Endodermal cell (in vitro differentiated cells): ENCODE results near the gene HES4. TPM values are rescaled to one million over a fixed set of nuclear protein-coding genes. Genes with fewer than 3 reads are reported as not detected.

Source experiments
- DNase-seq: peaks from one replicate; pipeline ENCODE4 v3.0.0-alpha.2; 2017
- H3K27ac ChIP-seq: 2 replicates; pipeline ENCODE4 v1.5.1; 2013; ENCODE audit warnings: mild to moderate bottlenecking, low read depth, low read length, moderate library complexity
- H3K27me3 ChIP-seq: 2 replicates; pipeline ENCODE4 v1.6.1; 2013; ENCODE audit warnings: mild to moderate bottlenecking, low read length, moderate library complexity; ENCODE audit not compliant: insufficient read depth, control insufficient read depth, poor library complexity, severe bottlenecking
- H3K36me3 ChIP-seq: 2 replicates; pipeline ENCODE4 v1.7.0; 2013; ENCODE audit warnings: mild to moderate bottlenecking, low read length, moderate library complexity; ENCODE audit not compliant: control insufficient read depth, insufficient read depth
- H3K4me1 ChIP-seq: one replicate; pipeline ENCODE4 v1.7.0; 2013; ENCODE audit warnings: low read length; ENCODE audit not compliant: control insufficient read depth, insufficient read depth
- H3K4me3 ChIP-seq: 2 replicates; pipeline ENCODE4 v1.5.1; 2013; ENCODE audit warnings: mild to moderate bottlenecking, low read length, moderate library complexity
- H3K9ac ChIP-seq: 2 replicates; pipeline ENCODE4 v1.6.1; 2013; ENCODE audit warnings: mild to moderate bottlenecking, low read length, moderate library complexity; ENCODE audit not compliant: poor library complexity, severe bottlenecking; ENCODE audit errors: extremely low read depth
- H3K9me3 ChIP-seq: 2 replicates; pipeline ENCODE4 v1.6.1; 2013; ENCODE audit warnings: mild to moderate bottlenecking, low read length, moderate library complexity; ENCODE audit not compliant: control insufficient read depth
- H3K27ac Mint-ChIP-seq: 2 replicates; pipeline ENCODE4 v1.8.0; 2020; ENCODE audit warnings: mixed read lengths
- H3K27me3 Mint-ChIP-seq: 2 replicates; pipeline ENCODE4 v1.8.0; 2021; ENCODE audit warnings: mild to moderate bottlenecking, mixed read lengths; ENCODE audit not compliant: insufficient read depth
- H3K36me3 Mint-ChIP-seq: 2 replicates; pipeline ENCODE4 v1.8.0; 2020; ENCODE audit warnings: low read depth, mixed read lengths
- H3K4me1 Mint-ChIP-seq: 2 replicates; pipeline ENCODE4 v1.8.0; 2020; ENCODE audit warnings: mixed read lengths
- H3K4me3 Mint-ChIP-seq: 2 replicates; pipeline ENCODE4 v1.8.0; 2020; ENCODE audit warnings: mild to moderate bottlenecking, moderate library complexity, mixed read lengths
- H3K9me3 Mint-ChIP-seq: 2 replicates; pipeline ENCODE4 v1.8.0; 2020; ENCODE audit warnings: mild to moderate bottlenecking, mixed read lengths
- WGBS, 2 experiments: methylation state at CpG; one replicate each; pipeline versions ENCODE4 v1.1.5 to v1.1.7; 2013; ENCODE audit warnings: missing lambda C conversion rate in 2 of 2, mixed read lengths in 1 of 2; ENCODE audit not compliant: insufficient coverage in 1 of 2, insufficient read length in 1 of 2; 5-methylcytosine and 5-hydroxymethylcytosine counted together
- total RNA-seq, 2 donors: library from RNA; stranded (reverse); fragmentation: NEBNext Ultra II Directional in 1 of 2; extraction: Animal tissue kit (Norgen Biotek cat#: 25700) in 1 of 2; gene quantifications; 2 replicates in 1 of 2; 3 replicates in 1 of 2; pipeline ENCODE4 v1.2.1, GENCODE V29; 2021
- TF ChIP-seq, protein P1 (sequence below): fragments of 200-600 bp; sonication (generic); conservative IDR thresholded peaks from 2 replicates; pipeline ENCODE4 v1.5.0; 2021; ENCODE audit warnings: antibody characterized with exemption, mild to moderate bottlenecking

Gene HES4
- total RNA-seq, 2 donors from 2014 or later: 16.1 to 19.7 TPM

DNA sequence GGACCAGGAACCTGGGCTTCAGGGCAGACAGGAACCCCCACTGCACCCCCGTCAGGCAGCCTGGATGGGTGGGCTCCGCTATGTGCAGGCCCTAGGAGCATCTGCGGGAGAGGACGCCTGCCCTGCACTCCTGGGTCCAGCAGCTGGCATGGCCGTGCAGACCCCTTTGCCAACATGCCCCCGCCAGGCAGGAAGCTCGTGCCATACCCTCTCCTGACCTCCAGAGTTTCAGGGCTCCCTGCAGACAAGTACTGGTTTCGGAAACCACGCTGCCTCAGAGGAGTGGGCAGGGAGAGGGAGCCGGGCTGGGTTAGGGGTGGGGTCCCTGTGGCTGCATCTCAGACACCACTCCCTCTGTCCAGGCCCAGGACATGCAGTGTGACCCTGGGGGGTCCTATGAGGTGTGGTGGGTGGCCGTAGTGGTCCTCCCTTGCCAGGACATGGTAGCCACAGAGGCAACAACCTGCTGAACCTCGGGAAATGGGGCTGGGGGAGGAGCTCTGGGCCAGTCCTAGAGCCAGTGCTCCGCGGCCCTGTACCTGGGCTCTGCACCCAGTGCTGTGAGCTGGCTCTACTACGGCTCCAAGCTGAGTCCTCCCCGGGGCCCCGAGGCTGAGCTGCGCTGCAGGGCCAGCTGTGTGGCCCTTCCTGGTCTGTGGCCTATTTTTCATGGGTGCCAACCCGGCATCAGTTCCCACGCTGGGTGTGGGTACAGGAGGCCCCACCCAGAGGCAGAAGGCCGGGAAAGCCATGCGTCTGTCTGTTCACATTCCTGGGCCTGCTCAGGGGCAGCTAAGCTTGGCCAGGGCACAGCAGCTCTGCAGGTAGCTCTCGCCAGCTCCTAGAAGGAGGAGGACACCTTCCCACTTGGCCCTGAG lies 32.2 kb downstream of the HES4 start:
- H3K27me3 ChIP-seq: peaks cover 46% of the 10 kb centered on the region
- H3K9me3 ChIP-seq: no peaks in the 10 kb centered on the region
- H3K9me3 Mint-ChIP-seq: no peaks in the 10 kb centered on the region
- H3K4me3 ChIP-seq: no peak overlapping the region
- no peak overlapping the region for H3K4me3 Mint-ChIP-seq
- H3K27ac ChIP-seq: no peak overlapping the region
- WGBS, 2 experiments: 84 to 88% methylated on average over 7 to 23 of the region's 23 CpGs
- H3K36me3 ChIP-seq: no peaks in the 10 kb centered on the region
- no peak overlapping the region for H3K9ac ChIP-seq
- DNase-seq: no peak
- TF ChIP-seq, protein P1, sequence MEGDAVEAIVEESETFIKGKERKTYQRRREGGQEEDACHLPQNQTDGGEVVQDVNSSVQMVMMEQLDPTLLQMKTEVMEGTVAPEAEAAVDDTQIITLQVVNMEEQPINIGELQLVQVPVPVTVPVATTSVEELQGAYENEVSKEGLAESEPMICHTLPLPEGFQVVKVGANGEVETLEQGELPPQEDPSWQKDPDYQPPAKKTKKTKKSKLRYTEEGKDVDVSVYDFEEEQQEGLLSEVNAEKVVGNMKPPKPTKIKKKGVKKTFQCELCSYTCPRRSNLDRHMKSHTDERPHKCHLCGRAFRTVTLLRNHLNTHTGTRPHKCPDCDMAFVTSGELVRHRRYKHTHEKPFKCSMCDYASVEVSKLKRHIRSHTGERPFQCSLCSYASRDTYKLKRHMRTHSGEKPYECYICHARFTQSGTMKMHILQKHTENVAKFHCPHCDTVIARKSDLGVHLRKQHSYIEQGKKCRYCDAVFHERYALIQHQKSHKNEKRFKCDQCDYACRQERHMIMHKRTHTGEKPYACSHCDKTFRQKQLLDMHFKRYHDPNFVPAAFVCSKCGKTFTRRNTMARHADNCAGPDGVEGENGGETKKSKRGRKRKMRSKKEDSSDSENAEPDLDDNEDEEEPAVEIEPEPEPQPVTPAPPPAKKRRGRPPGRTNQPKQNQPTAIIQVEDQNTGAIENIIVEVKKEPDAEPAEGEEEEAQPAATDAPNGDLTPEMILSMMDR: no peak
- H3K4me1 ChIP-seq: no peaks in the 10 kb centered on the region
- no peaks in the 10 kb centered on the region for H3K4me1 Mint-ChIP-seq
- H3K27me3 Mint-ChIP-seq: peaks cover 29% of the 10 kb centered on the region
- no peak overlapping the region for H3K27ac Mint-ChIP-seq
- H3K36me3 Mint-ChIP-seq: peaks cover 6% of the 10 kb centered on the region

DNA sequence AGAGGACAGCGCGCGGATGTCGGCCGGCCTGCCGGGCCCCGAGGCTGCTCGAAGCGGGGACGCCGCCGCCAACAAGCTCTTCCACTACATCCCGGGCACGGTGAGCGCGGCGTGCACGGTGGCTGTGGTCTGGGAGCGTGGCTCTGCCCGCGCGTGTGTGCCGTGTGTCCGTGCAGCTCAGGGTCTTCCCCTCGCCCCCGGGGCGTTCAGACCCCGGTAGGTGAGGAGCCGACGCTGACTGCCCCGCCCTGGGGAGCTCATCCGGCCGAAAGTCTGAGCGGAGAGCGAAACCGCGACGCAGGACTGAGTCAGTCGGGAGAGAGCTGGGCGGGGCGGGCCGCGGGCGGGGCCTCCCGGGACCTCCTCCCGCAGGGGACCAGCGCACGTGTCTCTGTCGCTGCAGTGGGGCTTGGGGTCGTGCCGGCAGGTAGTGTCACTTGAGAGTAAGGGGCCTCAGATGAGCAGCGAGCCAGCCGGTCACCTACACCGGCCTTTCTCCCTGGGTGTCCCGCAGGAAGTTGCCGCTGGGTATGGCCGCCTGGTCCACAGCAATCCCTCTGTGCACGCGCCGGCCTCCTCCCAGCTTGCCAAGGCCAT lies 33.1 kb downstream of the HES4 start:
- H3K4me3 Mint-ChIP-seq: peak overlapping the region; percentile 50
- peaks cover 6% of the 10 kb centered on the region for H3K36me3 Mint-ChIP-seq
- no peaks in the 10 kb centered on the region for H3K4me1 ChIP-seq
- H3K4me1 Mint-ChIP-seq: no peaks in the 10 kb centered on the region
- H3K27me3 Mint-ChIP-seq: peaks cover 29% of the 10 kb centered on the region
- H3K9ac ChIP-seq: no peak overlapping the region
- H3K4me3 ChIP-seq: peak overlapping the region; percentile 64
- TF ChIP-seq, protein P1: no peak
- peaks cover 46% of the 10 kb centered on the region for H3K27me3 ChIP-seq
- no peaks in the 10 kb centered on the region for H3K9me3 Mint-ChIP-seq
- no peak overlapping the region for H3K27ac ChIP-seq
- H3K27ac Mint-ChIP-seq: no peak overlapping the region
- no peaks in the 10 kb centered on the region for H3K9me3 ChIP-seq
- no peaks in the 10 kb centered on the region for H3K36me3 ChIP-seq
- DNase-seq: peak; percentile 87
- 3 to 6% methylated on average over 29 to 60 of the region's 60 CpGs for WGBS, 2 experiments

DNA sequence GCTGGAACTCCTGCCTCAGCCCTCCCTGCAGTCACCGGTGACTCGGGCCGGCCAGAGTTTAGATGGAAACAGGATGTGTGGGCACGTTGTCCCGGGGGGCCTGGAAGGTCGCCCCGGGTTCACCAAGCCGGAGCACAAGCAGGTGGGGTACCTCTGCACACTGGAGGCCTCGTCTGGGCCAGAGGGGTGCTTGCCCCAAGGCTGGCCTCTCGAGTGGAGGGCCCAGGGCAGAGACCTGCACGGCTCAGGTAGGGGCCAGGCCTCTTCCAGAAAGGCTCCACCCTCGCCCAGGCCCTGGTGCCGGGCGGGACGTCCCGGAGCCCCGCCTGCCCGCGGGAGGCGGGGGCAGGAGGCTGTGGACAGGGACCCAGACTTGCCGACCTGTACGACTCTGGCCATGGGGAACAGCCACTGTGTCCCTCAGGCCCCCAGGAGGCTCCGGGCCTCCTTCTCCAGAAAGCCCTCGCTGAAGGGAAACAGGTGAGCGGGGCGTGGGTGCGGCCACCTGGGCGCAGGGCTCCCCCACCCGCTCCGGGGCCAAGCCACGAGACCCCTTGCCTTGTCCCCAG lies 33.7 kb downstream of the HES4 start, which contains the start of gene PLEKHN1:
PLEKHN1 (plus strand) TSS at position 348 of the 569 bp plus-strand sequence; CDS start at position 398, 50 bp downstream.
- peaks cover 31% of the 10 kb centered on the region for H3K27me3 Mint-ChIP-seq
- Histone ChIP-seq H3K27me3 (peaks cover 46% of the 10 kb centered on the region), H3K9ac (no peak within 1 kb of the TSS), H3K9me3 (no peaks in the 10 kb centered on the region), H3K4me3 (peak within 1 kb of the TSS; percentile 64), H3K36me3 (no peaks in the 10 kb centered on the region), H3K27ac (no peak within 1 kb of the TSS), H3K4me1 (no peaks in the 10 kb centered on the region)
- TF ChIP-seq, protein P1: no peak
- H3K9me3 Mint-ChIP-seq: no peaks in the 10 kb centered on the region
- H3K27ac Mint-ChIP-seq: no peak within 1 kb of the TSS
- H3K4me1 Mint-ChIP-seq: no peaks in the 10 kb centered on the region
- H3K4me3 Mint-ChIP-seq: peak within 1 kb of the TSS; percentile 50
- peaks cover 8% of the 10 kb centered on the region for H3K36me3 Mint-ChIP-seq
- WGBS, 2 experiments: 16 to 33% methylated on average over 17 to 31 of the region's 31 CpGs
- DNase-seq: peak; percentile 88
